WTC11 (cell line): ENCODE measurements around the gene ANKS3. TPM values are rescaled to one million over a fixed set of nuclear protein-coding genes. Genes with fewer than 3 reads are reported as not detected.

ENCODE experiments used
- ATAC-seq: fragments of 200-7000 bp; cut with Tn5 transposase; 2 replicates; pipeline ENCODE4 v1.10.0; 2021; ENCODE audit warnings: mild to moderate bottlenecking, moderate library complexity
- CTCF ChIA-PET: fragments of 300-600 bp; sonication (Branson Sonifier 250); formaldehyde crosslinking; loops from one replicate; lab custom pipeline; 2021; ENCODE audit warnings: antibody characterized with exemption; lab: Charles Lee
- POLR2A ChIA-PET: fragments of 350-600 bp; sonication (Branson Sonifier 250); formaldehyde crosslinking; loops from one replicate; lab custom pipeline; 2021; ENCODE audit warnings: antibody characterized with exemption; lab: Charles Lee
- DNase-seq: peaks from one replicate; pipeline ENCODE4 v3.0.0; 2021; ENCODE audit warnings: low spot score
- H3K27ac Mint-ChIP-seq: 2 replicates; pipeline ENCODE4 v1.8.0; 2021; ENCODE audit warnings: mixed read lengths
- H3K27me3 Mint-ChIP-seq: 2 replicates; pipeline ENCODE4 v1.8.0; 2021; ENCODE audit warnings: low read depth, mild to moderate bottlenecking, moderate library complexity, mixed read lengths
- H3K36me3 Mint-ChIP-seq: 2 replicates; pipeline ENCODE4 v1.8.0; 2021; ENCODE audit warnings: mixed read lengths
- H3K4me1 Mint-ChIP-seq: 2 replicates; pipeline ENCODE4 v1.8.0; 2022; ENCODE audit warnings: mixed read lengths
- H3K4me3 Mint-ChIP-seq: 2 replicates; pipeline ENCODE4 v1.8.0; 2021; ENCODE audit warnings: mild to moderate bottlenecking, moderate library complexity, mixed read lengths
- H3K9me3 Mint-ChIP-seq: 2 replicates; pipeline ENCODE4 v1.8.0; 2021; ENCODE audit warnings: mixed read lengths
- ELF4 ChIP-seq: sonication (generic); formaldehyde crosslinking; IDR thresholded peaks from 2 replicates; pipeline ENCODE4 v1.8.1; 2022; ENCODE audit warnings: low read depth, mild to moderate bottlenecking, moderate library complexity, missing genetic modification reagents
- EMX1 ChIP-seq: fragments of 250-450 bp; sonication (Bioruptor Pico); IDR thresholded peaks from 2 replicates; pipeline ENCODE4 v1.8.0; 2021; ENCODE audit warnings: mild to moderate bottlenecking
- FOXP1 ChIP-seq: sonication (generic); formaldehyde crosslinking; IDR thresholded peaks from 2 replicates; pipeline ENCODE4 v1.8.0; 2022; ENCODE audit warnings: missing genetic modification reagents, mild to moderate bottlenecking, moderate library complexity, borderline replicate concordance
- GTF2I ChIP-seq: fragments of 250-450 bp; sonication (Bioruptor Pico); conservative IDR thresholded peaks from 2 replicates; pipeline ENCODE4 v1.4.0; 2021; ENCODE audit warnings: mild to moderate bottlenecking
- HMGA2 ChIP-seq: fragments of 250-450 bp; sonication (Bioruptor Pico); IDR thresholded peaks from 2 replicates; pipeline ENCODE4 v1.4.0; 2021; ENCODE audit warnings: mild to moderate bottlenecking, moderate library complexity
- IRF2 ChIP-seq: sonication (generic); formaldehyde crosslinking; IDR thresholded peaks from 2 replicates; pipeline ENCODE4 v1.8.0; 2022; ENCODE audit warnings: low read depth, missing genetic modification reagents, borderline replicate concordance
- KAT7 ChIP-seq: sonication (generic); formaldehyde crosslinking; IDR thresholded peaks from 2 replicates; pipeline ENCODE4 v1.8.1; 2023; ENCODE audit warnings: missing genetic modification reagents, mild to moderate bottlenecking, borderline replicate concordance
- NFATC4 ChIP-seq: fragments of 250-450 bp; sonication (Bioruptor Pico); IDR thresholded peaks from 2 replicates; pipeline ENCODE4 v1.9.0; 2021; ENCODE audit warnings: mild to moderate bottlenecking
- NR3C1 ChIP-seq: sonication (generic); formaldehyde crosslinking; conservative IDR thresholded peaks from 2 replicates; pipeline ENCODE4 v1.8.1; 2023; ENCODE audit warnings: low read depth, mild to moderate bottlenecking, missing genetic modification reagents
- PRRX2 ChIP-seq: fragments of 250-450 bp; sonication (Bioruptor Pico); IDR thresholded peaks from 2 replicates; pipeline ENCODE4 v1.8.0; 2021; ENCODE audit warnings: mild to moderate bottlenecking
- RORB ChIP-seq: fragments of 250-450 bp; sonication (Bioruptor Pico); IDR thresholded peaks from 2 replicates; pipeline ENCODE4 v1.9.0; 2021; ENCODE audit warnings: mild to moderate bottlenecking
- SMAD3 ChIP-seq: sonication (generic); formaldehyde crosslinking; IDR thresholded peaks from 2 replicates; pipeline ENCODE4 v1.8.0; 2022; ENCODE audit warnings: missing genetic modification reagents, mild to moderate bottlenecking, borderline replicate concordance
- TEAD1 ChIP-seq: sonication (generic); formaldehyde crosslinking; IDR thresholded peaks from 2 replicates; pipeline ENCODE4 v1.8.0; 2022; ENCODE audit warnings: mild to moderate bottlenecking, missing genetic modification reagents
- TP53 ChIP-seq: sonication (generic); formaldehyde crosslinking; IDR thresholded peaks from 2 replicates; pipeline ENCODE4 v1.8.1; 2023; ENCODE audit warnings: mild to moderate bottlenecking, missing genetic modification reagents
- ZNF219 ChIP-seq: sonication (generic); formaldehyde crosslinking; IDR thresholded peaks from 2 replicates; pipeline ENCODE4 v1.8.0; 2023; ENCODE audit warnings: missing genetic modification reagents, mild to moderate bottlenecking, borderline replicate concordance
- ZNF263 ChIP-seq: sonication (generic); formaldehyde crosslinking; IDR thresholded peaks from 2 replicates; pipeline ENCODE4 v1.8.1; 2022; ENCODE audit warnings: low read depth, mild to moderate bottlenecking, moderate library complexity, missing genetic modification reagents
- total RNA-seq: library from RNA; stranded (reverse); gene quantifications from 3 replicates; pipeline ENCODE4 v1.2.3, GENCODE V29; 2021
- TF ChIP-seq, protein P1 (sequence below): sonication (generic); formaldehyde crosslinking; IDR thresholded peaks from 2 replicates; pipeline ENCODE4 v1.8.1; 2023; ENCODE audit warnings: mild to moderate bottlenecking, missing genetic modification reagents
- TF ChIP-seq, protein P2 (sequence below): fragments of 250-450 bp; sonication (Bioruptor Pico); IDR thresholded peaks from 2 replicates; pipeline ENCODE4 v1.9.0; 2021; ENCODE audit warnings: moderate library complexity, mild to moderate bottlenecking, inconsistent platforms, borderline replicate concordance
- TF ChIP-seq, protein P3 (sequence below): fragments of 250-450 bp; sonication (Bioruptor Pico); conservative IDR thresholded peaks from 2 replicates; pipeline ENCODE4 v1.9.0; 2021; ENCODE audit warnings: mild to moderate bottlenecking

The ANKS3 gene
- total RNA-seq, 1 experiment from 2014 or later, result 35.6 TPM

GRCh38 chr16:4679850-4680636 is 54.0 kb downstream of the ANKS3 start:
- Mint-ChIP-seq H3K9me3 (no peaks in the 10 kb centered on the region), H3K27ac (no peak overlapping the region), H3K27me3 (no peaks in the 10 kb centered on the region), H3K4me1 (peaks cover 3% of the 10 kb centered on the region; the same call in 1 of the 2 replicates), H3K4me3 (no peak overlapping the region), H3K36me3 (peaks cover 7% of the 10 kb centered on the region)
- ChIA-PET CTCF (interaction anchor here (0.5 to 1.6 kb wide), 3 partner anchors 30 to 228 kb away, joined by 3 to 4 read pairs (median 3); no protein-coding TSS in a partner anchor), POLR2A (no interaction called here)
- TF ChIP-seq IRF2, result no peak
- ATAC-seq, result no peak
- no peak for DNase-seq

DNA sequence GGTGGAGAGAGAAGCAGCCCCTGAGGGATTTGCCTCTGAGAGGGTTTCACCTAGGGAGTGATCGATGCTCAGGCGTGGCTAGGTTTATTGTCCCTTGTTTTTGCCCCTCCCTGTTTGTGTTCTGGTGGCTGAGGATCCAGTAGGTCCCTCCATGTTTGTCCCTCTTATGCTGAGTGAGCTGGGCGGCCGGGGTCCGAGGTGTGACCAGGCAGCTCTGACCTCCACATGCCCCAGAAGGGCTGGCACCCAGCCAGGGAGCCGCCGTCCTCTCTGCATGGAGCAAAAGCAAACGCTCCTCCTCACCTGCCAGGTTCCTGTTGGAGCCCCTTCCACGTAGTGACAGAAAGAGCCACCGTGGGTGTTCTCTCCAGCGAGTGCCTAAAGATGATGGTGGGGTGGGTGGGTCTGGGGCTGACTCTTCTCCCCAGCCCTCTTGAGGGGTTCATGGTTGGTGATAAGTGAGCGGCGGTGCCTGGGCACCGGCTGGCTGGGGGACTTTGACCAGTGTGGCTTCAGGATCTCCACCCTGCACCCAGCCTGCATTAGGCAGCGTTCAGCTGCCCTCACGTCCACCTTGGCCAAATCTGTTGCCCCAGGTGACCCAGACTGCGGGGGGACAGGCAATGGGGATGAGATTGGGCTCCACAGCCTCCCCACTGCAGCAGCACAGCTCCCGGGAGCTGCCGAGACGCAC is 54.8 kb downstream of the ANKS3 start:
- ATAC-seq, result no peak

DNA sequence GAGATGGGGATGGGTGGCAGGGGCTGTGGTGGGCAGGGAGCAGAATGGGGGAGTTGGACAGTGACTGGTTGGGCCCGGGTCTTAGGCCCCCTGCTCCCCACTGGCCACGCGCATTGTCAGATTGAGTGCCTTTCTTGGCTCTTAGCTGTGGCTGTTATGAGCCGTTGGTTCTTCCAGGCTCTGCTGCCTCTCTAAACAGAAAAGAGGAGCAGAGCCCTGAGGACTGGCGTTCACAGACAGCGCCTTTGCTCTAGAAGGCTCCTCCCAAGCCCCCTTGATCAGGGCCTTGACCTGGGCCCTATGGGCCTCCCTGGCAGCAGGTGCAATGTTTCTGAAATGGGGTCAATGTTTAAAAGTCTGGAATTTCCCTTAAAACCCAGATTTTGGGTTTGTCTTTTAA is 55.5 kb downstream of the ANKS3 start:
- H3K4me3 Mint-ChIP-seq, result no peak overlapping the region
- POLR2A ChIA-PET, result no interaction called here
- H3K4me1 Mint-ChIP-seq, result peaks cover 3% of the 10 kb centered on the region; the same call in 1 of the 2 replicates
- H3K9me3 Mint-ChIP-seq, result no peaks in the 10 kb centered on the region
- ATAC-seq, result no peak
- H3K27me3 Mint-ChIP-seq, result no peaks in the 10 kb centered on the region
- CTCF ChIA-PET, result no interaction called here
- H3K27ac Mint-ChIP-seq, result no peak overlapping the region
- DNase-seq, result no peak
- peaks cover 6% of the 10 kb centered on the region for H3K36me3 Mint-ChIP-seq
- TF ChIP-seq FOXP1 (CRISPR knock-in tag), result no peak
- no peak for TF ChIP-seq NR3C1

More for the DNA sequence above, 54.8 kb downstream of the ANKS3 start:
- TF ChIP-seq PRRX2 (CRISPR knock-in tag), result no peak
- no peak for TF ChIP-seq EMX1 (CRISPR knock-in tag)
- no peak for TF ChIP-seq ZNF263 (CRISPR knock-in tag)
- H3K9me3 Mint-ChIP-seq, result no peaks in the 10 kb centered on the region
- ChIA-PET POLR2A (no interaction called here), CTCF (interaction anchor here (1.0 kb wide), 1 partner anchor 29 kb away, joined by 3 read pairs; no protein-coding TSS in a partner anchor)
- no peak for DNase-seq
- no peaks in the 10 kb centered on the region for H3K27me3 Mint-ChIP-seq
- no peak overlapping the region for H3K4me3 Mint-ChIP-seq
- H3K36me3 Mint-ChIP-seq, result peaks cover 5% of the 10 kb centered on the region
- peaks cover 3% of the 10 kb centered on the region; the same call in 1 of the 2 replicates for H3K4me1 Mint-ChIP-seq
- no peak overlapping the region for H3K27ac Mint-ChIP-seq

DNA sequence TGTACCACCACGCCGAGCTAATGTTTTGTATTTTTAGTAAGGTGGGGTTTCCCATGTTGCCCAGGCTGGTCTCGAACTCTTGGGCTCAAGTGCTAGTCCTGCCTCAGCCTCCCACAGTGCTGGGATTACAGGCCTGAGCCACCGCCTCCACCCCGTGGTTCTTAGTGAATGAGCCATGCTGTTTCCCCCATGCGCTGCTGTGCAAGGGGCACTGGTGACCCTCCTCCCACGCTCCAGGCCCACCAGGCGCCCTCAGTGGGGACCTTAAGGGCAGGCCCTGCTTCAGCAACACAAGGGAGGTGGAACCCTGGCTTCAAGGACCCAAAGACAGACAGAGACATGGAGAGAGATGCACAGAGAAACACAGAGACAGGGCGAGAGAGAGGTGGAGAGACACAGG is 56.1 kb downstream of the ANKS3 start:
- no peak overlapping the region for H3K27ac Mint-ChIP-seq
- H3K27me3 Mint-ChIP-seq, result no peaks in the 10 kb centered on the region

DNA sequence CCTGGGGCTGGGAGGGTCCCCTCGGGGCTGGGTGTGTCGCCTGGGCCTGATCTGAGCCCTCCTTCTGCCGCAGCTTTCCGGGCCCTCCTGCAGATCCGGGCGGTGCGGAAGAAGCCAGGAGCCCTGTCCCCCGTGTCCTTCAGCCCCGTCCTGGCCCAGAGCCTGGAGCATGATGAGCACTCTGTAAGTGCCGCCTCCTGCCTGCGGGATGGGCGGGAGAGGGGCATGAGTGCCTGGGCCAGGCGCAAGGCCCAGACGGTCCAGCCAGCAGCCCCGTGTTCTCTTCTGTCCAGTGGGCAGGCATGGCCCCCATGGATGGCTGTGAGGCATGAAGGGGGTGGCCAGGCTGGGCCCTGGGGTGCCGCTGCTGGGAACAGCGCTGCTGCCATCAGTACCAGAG is 56.7 kb downstream of the ANKS3 start:
- Mint-ChIP-seq H3K27me3 (no peaks in the 10 kb centered on the region), H3K9me3 (no peaks in the 10 kb centered on the region), H3K4me3 (no peak overlapping the region), H3K4me1 (peaks cover 3% of the 10 kb centered on the region; the same call in 1 of the 2 replicates), H3K27ac (no peak overlapping the region), H3K36me3 (peaks cover 3% of the 10 kb centered on the region; the same call in 1 of the 2 replicates)
- ChIA-PET POLR2A (interaction anchor here (0.6 to 0.7 kb wide), 2 partner anchors 17 to 95 kb away, joined by 4 to 6 read pairs; no protein-coding TSS in a partner anchor), CTCF (interaction anchor here (2.4 kb wide), 1 partner anchor 27 kb away, joined by 10 read pairs; no protein-coding TSS in a partner anchor)
- no peak for DNase-seq
- ATAC-seq, result no peak
- TF ChIP-seq KAT7 (CRISPR knock-in tag), result no peak
- no peak for TF ChIP-seq SMAD3
- TF ChIP-seq TP53 (CRISPR knock-in tag), result no peak
- TF ChIP-seq ELF4, result no peak
- TF ChIP-seq, protein P1, sequence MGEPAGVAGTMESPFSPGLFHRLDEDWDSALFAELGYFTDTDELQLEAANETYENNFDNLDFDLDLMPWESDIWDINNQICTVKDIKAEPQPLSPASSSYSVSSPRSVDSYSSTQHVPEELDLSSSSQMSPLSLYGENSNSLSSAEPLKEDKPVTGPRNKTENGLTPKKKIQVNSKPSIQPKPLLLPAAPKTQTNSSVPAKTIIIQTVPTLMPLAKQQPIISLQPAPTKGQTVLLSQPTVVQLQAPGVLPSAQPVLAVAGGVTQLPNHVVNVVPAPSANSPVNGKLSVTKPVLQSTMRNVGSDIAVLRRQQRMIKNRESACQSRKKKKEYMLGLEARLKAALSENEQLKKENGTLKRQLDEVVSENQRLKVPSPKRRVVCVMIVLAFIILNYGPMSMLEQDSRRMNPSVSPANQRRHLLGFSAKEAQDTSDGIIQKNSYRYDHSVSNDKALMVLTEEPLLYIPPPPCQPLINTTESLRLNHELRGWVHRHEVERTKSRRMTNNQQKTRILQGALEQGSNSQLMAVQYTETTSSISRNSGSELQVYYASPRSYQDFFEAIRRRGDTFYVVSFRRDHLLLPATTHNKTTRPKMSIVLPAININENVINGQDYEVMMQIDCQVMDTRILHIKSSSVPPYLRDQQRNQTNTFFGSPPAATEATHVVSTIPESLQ (CRISPR knock-in tag), result no peak
- no peak for TF ChIP-seq TEAD1 (CRISPR knock-in tag)
- no peak for TF ChIP-seq ZNF219 (CRISPR knock-in tag)
- TF ChIP-seq HMGA2 (CRISPR knock-in tag), result no peak
- TF ChIP-seq IRF2, result no peak
- no peak for TF ChIP-seq NFATC4 (CRISPR knock-in tag)
- TF ChIP-seq, protein P2, sequence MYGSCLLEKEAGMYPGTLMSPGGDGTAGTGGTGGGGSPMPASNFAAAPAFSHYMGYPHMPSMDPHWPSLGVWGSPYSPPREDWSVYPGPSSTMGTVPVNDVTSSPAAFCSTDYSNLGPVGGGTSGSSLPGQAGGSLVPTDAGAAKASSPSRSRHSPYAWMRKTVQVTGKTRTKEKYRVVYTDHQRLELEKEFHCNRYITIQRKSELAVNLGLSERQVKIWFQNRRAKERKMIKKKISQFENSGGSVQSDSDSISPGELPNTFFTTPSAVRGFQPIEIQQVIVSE (CRISPR knock-in tag), result no peak
- TF ChIP-seq RORB (CRISPR knock-in tag), result no peak
- TF ChIP-seq, protein P3, sequence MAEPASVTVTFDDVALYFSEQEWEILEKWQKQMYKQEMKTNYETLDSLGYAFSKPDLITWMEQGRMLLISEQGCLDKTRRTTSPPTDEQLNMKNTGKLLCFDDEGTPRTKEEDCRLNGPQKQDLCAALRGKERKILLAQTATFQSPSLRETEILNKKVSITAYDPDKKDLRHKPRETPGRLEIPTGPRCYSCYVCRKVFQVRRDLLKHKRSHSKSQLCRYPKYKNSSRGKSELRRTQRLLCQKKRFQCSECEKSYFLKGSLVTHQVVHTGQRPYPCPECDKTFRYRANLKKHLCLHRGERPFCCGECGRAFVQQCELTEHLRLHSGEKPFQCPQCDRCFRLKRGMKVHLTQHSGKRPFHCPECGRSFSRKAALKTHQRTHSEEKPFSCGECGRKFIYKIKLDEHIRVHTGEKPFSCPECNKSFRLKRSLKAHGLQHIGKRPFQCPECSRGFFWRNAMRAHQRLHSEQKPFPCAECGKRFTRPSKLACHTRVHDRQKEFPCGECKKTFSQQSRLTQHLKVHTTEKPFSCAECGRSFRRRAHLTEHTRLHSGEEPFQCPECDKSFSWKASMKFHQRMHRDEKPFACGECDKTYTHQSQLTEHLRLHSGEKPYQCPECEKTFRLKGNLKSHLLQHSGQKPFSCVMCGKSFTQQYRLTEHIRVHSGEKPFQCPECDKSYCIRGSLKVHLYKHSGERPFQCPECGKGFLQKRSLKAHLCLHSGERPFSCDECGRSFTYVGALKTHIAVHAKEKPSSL (CRISPR knock-in tag), result no peak
- no peak for TF ChIP-seq GTF2I (CRISPR knock-in tag)

More for the DNA sequence above, 56.1 kb downstream of the ANKS3 start:
- ChIA-PET POLR2A (interaction anchor here (0.6 to 0.7 kb wide), 2 partner anchors 16 to 94 kb away, joined by 4 to 6 read pairs; no protein-coding TSS in a partner anchor), CTCF (interaction anchor here (2.4 kb wide), 1 partner anchor 27 kb away, joined by 10 read pairs; no protein-coding TSS in a partner anchor)
- Mint-ChIP-seq H3K4me3 (no peak overlapping the region), H3K9me3 (no peaks in the 10 kb centered on the region), H3K4me1 (peaks cover 3% of the 10 kb centered on the region; the same call in 1 of the 2 replicates), H3K36me3 (peaks cover 3% of the 10 kb centered on the region; the same call in 1 of the 2 replicates)
- DNase-seq, result no peak
- no peak for ATAC-seq
- TF ChIP-seq GTF2I (CRISPR knock-in tag) (no peak), HMGA2 (CRISPR knock-in tag) (no peak)
